HG03135 (cell line): ENCODE results near the gene DIP2C.

Source experiments
- ATAC-seq: cut with Tn5 transposase; IDR thresholded peaks from one replicate; pipeline ENCODE4 v1.9.1; 2021; ENCODE audit warnings: mild to moderate bottlenecking, moderate library complexity; ENCODE audit not compliant: unreplicated experiment

DIP2C gene

DNA sequence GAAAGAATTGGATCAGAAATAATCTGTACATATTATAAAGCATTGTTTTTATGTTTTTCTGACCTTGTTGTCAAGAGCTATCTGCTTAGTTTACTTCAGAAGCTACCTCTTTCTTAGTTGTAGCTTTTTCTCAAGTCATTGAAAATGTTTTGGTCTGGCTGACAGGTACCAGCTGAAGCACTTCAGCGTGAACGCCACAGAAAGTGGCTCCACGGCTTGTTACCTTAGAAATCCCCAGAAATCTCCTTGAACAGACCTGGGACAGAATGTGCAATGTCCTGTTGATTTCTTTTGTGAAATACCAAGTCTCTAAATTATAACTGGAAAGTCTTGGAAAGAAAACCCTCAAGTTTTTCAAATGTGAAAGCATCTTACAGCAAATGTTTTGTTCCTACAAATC lies 457.4 kb downstream of the DIP2C start:
- no peak for ATAC-seq

DNA sequence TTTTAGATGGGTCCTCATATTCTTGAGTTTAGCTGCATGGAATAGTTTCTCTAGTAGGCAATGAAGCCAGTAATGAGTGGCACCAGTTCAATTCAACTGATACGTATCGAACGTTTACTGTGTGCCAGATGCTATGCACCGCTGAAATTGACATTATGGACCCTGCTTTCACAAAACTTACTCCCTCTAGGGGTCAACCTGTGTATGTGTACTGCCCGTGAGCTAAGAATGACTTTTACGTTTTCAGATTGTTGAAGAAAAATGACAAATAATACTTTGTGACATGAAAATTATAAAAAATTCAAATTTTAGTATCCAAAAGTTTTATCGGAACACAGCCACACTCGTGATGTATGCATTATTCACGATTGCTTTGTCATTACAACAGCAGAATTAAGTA lies 458.7 kb downstream of the DIP2C start:
- no peak for ATAC-seq

DNA sequence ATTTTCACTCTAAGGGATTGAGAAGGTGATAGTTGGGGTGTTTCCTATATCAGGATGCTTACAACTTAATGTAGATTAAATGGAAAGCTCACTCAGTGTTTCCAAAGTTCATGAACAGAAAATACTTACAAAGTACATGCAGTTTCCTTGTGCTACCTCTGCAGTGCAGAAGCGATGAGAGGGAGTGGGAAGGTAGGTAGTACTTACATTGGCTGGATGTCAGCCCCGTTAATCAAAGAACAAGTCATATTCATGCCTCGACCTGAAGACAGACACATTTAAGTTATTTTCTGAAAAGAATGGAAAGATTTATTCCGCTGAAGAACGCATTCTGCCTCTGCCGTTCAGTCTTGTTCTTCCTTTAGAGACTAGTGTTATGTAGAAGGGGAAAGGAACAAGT lies 461.1 kb downstream of the DIP2C start:
- ATAC-seq: no peak

DNA sequence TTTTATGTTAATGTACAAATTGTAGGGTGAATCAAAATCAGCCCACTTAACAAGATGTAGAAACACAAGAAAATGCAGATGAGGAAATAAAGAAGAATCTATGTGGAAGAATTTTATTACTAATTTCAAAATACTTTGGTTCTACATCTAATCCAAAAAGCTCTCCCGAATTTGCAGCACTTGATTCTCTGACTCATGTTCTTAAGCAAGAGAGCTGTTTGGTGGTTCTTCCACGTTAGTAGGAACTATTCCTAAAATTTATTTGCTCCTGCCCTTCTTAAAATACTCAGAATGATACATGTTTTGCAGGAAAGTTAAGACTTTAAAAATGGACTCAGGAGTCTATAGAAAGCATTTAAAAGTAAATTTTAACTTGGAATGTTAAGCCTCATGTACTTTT lies 462.5 kb downstream of the DIP2C start:
- ATAC-seq: no peak

DNA sequence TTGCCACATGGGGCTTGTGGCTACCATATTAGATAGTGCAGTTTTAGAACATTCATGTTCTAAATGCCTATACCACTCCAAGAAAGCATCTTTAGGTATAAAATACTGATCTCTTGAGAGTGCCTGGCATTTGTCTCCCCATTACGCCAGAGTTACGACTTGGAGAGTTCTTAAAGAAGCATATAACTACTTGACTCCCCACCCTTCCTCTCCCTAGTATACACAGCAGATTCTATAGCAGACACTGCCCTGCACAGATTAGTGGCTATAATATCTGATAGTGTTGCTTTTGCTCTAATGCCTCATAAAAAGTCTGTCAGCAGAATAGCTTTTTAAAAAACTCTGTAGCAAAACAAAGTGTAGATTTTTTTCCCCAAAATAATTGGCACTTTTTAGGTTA lies 463.4 kb downstream of the DIP2C start:
- ATAC-seq: no peak

DNA sequence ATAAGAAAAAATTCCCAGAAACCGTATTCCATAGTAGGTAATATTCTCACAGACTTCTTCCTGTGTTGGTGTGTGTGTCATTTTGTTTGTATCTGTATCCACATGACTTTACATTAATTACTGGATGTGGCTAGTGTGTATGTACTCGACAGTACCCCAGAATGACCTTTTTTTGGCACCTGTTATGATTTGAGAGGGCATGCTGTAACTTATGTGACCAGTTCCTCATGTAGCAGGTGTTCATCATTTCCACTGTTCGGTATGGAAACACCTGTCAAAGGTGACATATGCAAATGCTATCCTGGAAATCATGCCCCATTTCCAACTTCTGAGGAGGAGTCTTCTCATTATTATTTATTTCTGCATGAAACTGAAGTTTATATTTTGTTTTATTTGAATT lies 464.9 kb downstream of the DIP2C start:
- ATAC-seq: no peak
